Mesenchymal stem cell (in vitro differentiated cells and primary cell): ENCODE data around the gene ATXN3L.

Experiments
- DNase-seq: peaks from one replicate; pipeline ENCODE4 v3.0.0-alpha.2; 2013
- H2AFZ ChIP-seq: one replicate; pipeline ENCODE4 v1.6.1; 2013; ENCODE audit warnings: low read depth, mild to moderate bottlenecking, control low read depth, inconsistent platforms, low read length, moderate library complexity
- H2AK5ac ChIP-seq: 2 replicates; pipeline ENCODE4 v1.6.1; 2013; ENCODE audit warnings: low read length, moderate library complexity, mild to moderate bottlenecking, inconsistent platforms; ENCODE audit not compliant: severe bottlenecking
- H2BK120ac ChIP-seq: one replicate; pipeline ENCODE4 v1.6.1; 2013; ENCODE audit warnings: low read depth, mild to moderate bottlenecking, inconsistent platforms, low read length, moderate library complexity
- H2BK12ac ChIP-seq, 2 experiments: one replicate each; pipeline ENCODE4 v1.6.1; 2013; ENCODE audit warnings: inconsistent platforms in 2 of 2, low read length in 2 of 2, mild to moderate bottlenecking in 2 of 2, moderate library complexity in 2 of 2, control low read depth in 1 of 2
- H2BK15ac ChIP-seq: one replicate; pipeline ENCODE4 v1.6.1; 2013; ENCODE audit warnings: mild to moderate bottlenecking, low read depth, inconsistent platforms; ENCODE audit not compliant: poor library complexity, severe bottlenecking
- H2BK5ac ChIP-seq: 2 replicates; pipeline ENCODE4 v1.6.1; 2013; ENCODE audit warnings: low read depth, mild to moderate bottlenecking, low read length, control low read depth, inconsistent platforms; ENCODE audit not compliant: poor library complexity, severe bottlenecking
- H3K14ac ChIP-seq, 2 experiments: one replicate each; pipeline ENCODE4 v1.6.1; 2013; ENCODE audit warnings: inconsistent platforms in 2 of 2, low read length in 2 of 2, control low read depth in 1 of 2, mild to moderate bottlenecking in 1 of 2, moderate library complexity in 1 of 2
- H3K18ac ChIP-seq, 2 experiments: one replicate each; pipeline ENCODE4 v1.6.1; 2013; ENCODE audit warnings: inconsistent platforms in 2 of 2, low read length in 2 of 2, control low read depth in 1 of 2, low read depth in 1 of 2, mild to moderate bottlenecking in 1 of 2
- H3K23ac ChIP-seq, 2 experiments: one replicate each; pipeline ENCODE4 v1.6.1; 2013; ENCODE audit warnings: inconsistent platforms in 2 of 2, low read length in 2 of 2, mild to moderate bottlenecking in 2 of 2, moderate library complexity in 2 of 2, control low read depth in 1 of 2
- H3K27ac ChIP-seq: 2 replicates; pipeline ENCODE4 v1.5.1; 2013; ENCODE audit warnings: mild to moderate bottlenecking, moderate library complexity, low read length, control low read depth, inconsistent platforms; ENCODE audit not compliant: poor library complexity, severe bottlenecking
- H3K27me3 ChIP-seq, 2 experiments: 2 replicates each; pipeline versions ENCODE4 v1.6.1 to v1.7.0; 2013; ENCODE audit warnings: low read length in 2 of 2, mild to moderate bottlenecking in 2 of 2, moderate library complexity in 2 of 2, control low read depth in 1 of 2, inconsistent platforms in 1 of 2; ENCODE audit not compliant: control insufficient read depth in 1 of 2, insufficient read depth in 1 of 2
- H3K36me3 ChIP-seq, 2 experiments: 2 replicates each; pipeline versions ENCODE4 v1.6.1 to v1.7.0; 2013; ENCODE audit warnings: low read length in 2 of 2, control low read depth in 1 of 2, inconsistent platforms in 1 of 2, low read depth in 1 of 2, mild to moderate bottlenecking in 1 of 2; ENCODE audit not compliant: insufficient read depth in 2 of 2, control insufficient read depth in 1 of 2
- H3K4ac ChIP-seq, 2 experiments: one replicate each; pipeline ENCODE4 v1.6.1; 2013; ENCODE audit warnings: inconsistent platforms in 2 of 2, low read length in 2 of 2, mild to moderate bottlenecking in 2 of 2, moderate library complexity in 2 of 2, control low read depth in 1 of 2, low read depth in 1 of 2
- H3K4me1 ChIP-seq: 2 replicates; pipeline ENCODE4 v1.6.1; 2013; ENCODE audit warnings: low read depth, low read length, control low read depth; ENCODE audit not compliant: control insufficient read depth, insufficient read depth
- H3K4me2 ChIP-seq: 2 replicates; pipeline ENCODE4 v1.6.1; 2013; ENCODE audit warnings: low read length, mild to moderate bottlenecking, inconsistent platforms; ENCODE audit not compliant: poor library complexity, severe bottlenecking
- H3K4me3 ChIP-seq, 2 experiments: 2 replicates each; pipeline versions ENCODE4 v1.5.1 to v1.7.0; 2013; ENCODE audit warnings: low read length in 2 of 2, mild to moderate bottlenecking in 2 of 2, control low read depth in 1 of 2, low read depth in 1 of 2; ENCODE audit not compliant: insufficient read depth in 1 of 2
- H3K79me1 ChIP-seq: replicated peaks from 2 replicates; pipeline ENCODE4 v1.6.1; 2013; ENCODE audit warnings: mild to moderate bottlenecking, control low read depth, low read length, inconsistent platforms; ENCODE audit not compliant: poor library complexity, severe bottlenecking
- H3K9ac ChIP-seq: 2 replicates; pipeline ENCODE4 v1.7.0; 2013; ENCODE audit warnings: mild to moderate bottlenecking, low read length, moderate library complexity
- H3K9me3 ChIP-seq: 2 replicates; pipeline ENCODE4 v1.7.0; 2013; ENCODE audit warnings: mild to moderate bottlenecking, low read length; ENCODE audit not compliant: control insufficient read depth
- H4K8ac ChIP-seq: one replicate; pipeline ENCODE4 v1.6.1; 2013; ENCODE audit warnings: inconsistent platforms, mild to moderate bottlenecking, low read length, moderate library complexity
- H4K91ac ChIP-seq: one replicate; pipeline ENCODE4 v1.6.1; 2013; ENCODE audit warnings: mild to moderate bottlenecking, low read length, inconsistent platforms
- WGBS: methylation state at CpG from one replicate; pipeline ENCODE4 v1.1.7; 2013; ENCODE audit warnings: mixed read lengths; 5-methylcytosine and 5-hydroxymethylcytosine counted together

ATXN3L gene

DNA sequence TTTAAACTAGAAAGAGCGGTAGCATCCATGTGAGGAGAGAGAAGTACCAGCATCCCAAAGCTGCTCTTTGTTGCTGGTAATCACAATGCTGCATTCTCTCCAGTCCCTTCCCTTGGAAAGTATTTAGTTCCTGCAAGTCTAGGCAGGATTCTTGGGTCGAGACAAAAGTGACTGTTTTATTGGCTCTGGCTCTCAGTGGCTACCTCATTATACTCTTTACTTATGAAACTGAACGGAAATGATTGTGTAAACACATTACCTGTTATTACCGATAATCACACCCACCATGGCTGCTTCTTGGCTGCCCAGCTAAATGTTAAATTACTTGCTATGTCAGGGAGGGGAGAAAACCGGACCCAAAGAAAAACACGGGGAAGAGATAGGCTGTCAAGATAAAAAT lies 26.2 kb downstream of the ATXN3L start:
- H2AFZ ChIP-seq, result no peak overlapping the region
- H2BK12ac ChIP-seq, result no peak overlapping the region
- WGBS, result 67% methylated on average over 6 of the region's 6 CpGs
- no peak overlapping the region for H2BK15ac ChIP-seq
- DNase-seq, result no peak
- H2BK5ac ChIP-seq, result no peak overlapping the region
- H2AK5ac ChIP-seq, result no peak overlapping the region
- H3K9ac ChIP-seq, result no peak overlapping the region
- H3K4me2 ChIP-seq, result no peak overlapping the region
- peak overlapping the region; percentile 19 for H2BK120ac ChIP-seq
- no peak overlapping the region for H3K4me3 ChIP-seq
- H3K4me1 ChIP-seq, result no peaks in the 10 kb centered on the region
- no peak overlapping the region for H3K4ac ChIP-seq
- H4K91ac ChIP-seq, result no peak overlapping the region
- no peak overlapping the region for H3K27ac ChIP-seq
- no peak overlapping the region for H4K8ac ChIP-seq
- H3K14ac ChIP-seq, result no peak overlapping the region
- H3K27me3 ChIP-seq, result no peaks in the 10 kb centered on the region
- H3K18ac ChIP-seq, result no peak overlapping the region
- H3K79me1 ChIP-seq, result no peaks in the 10 kb centered on the region
- no peak overlapping the region for H3K23ac ChIP-seq
- H3K36me3 ChIP-seq, result no peaks in the 10 kb centered on the region
- H3K9me3 ChIP-seq, result no peaks in the 10 kb centered on the region

GRCh38 chrX:13290891-13291614 lies 28.8 kb downstream of the ATXN3L start:
- Histone ChIP-seq H2AFZ (no peak overlapping the region), H3K4me2 (no peak overlapping the region), H3K4ac (no peak overlapping the region), H3K18ac (no peak overlapping the region), H3K9ac (no peak overlapping the region), H3K36me3 (no peaks in the 10 kb centered on the region), H3K23ac (no peak overlapping the region), H2BK12ac (no peak overlapping the region), H2BK15ac (peak overlapping the region; percentile 1), H3K4me3 (no peak overlapping the region), H4K91ac (no peak overlapping the region), H4K8ac (no peak overlapping the region), H3K9me3 (no peaks in the 10 kb centered on the region), H3K14ac (no peak overlapping the region), H2BK5ac (no peak overlapping the region), H2BK120ac (no peak overlapping the region), H3K27me3 (no peaks in the 10 kb centered on the region), H3K4me1 (no peaks in the 10 kb centered on the region), H2AK5ac (no peak overlapping the region), H3K27ac (no peak overlapping the region), H3K79me1 (no peaks in the 10 kb centered on the region)
- DNase-seq, result no peak
- 98% methylated on average over 24 of the region's 32 CpGs for WGBS

DNA sequence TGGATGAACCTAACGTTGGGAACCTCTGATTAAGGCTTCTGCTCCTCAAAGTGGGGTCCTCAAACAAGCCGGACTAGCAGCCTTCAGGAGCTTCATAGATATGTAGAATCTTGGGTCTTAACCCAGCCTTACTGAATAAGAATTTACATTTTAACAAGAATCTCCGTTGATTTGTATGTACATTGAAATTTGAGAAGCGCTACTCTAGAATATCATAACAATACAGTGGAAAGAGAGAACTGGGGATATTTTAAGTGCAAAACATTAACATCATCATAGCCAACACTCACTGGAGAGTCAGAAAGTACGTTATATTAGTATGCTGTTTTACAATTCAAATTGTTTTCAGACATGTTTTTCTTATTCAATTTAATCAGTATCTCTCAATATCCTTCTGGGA lies 31.2 kb downstream of the ATXN3L start:
- H3K4me3 ChIP-seq, result no peak overlapping the region
- no peak overlapping the region for H3K18ac ChIP-seq
- H2AFZ ChIP-seq, result no peak overlapping the region
- no peaks in the 10 kb centered on the region for H3K79me1 ChIP-seq
- peaks cover 6% of the 10 kb centered on the region for H3K4me1 ChIP-seq
- H3K23ac ChIP-seq, result no peak overlapping the region
- peak overlapping the region; percentile 88 for H3K27ac ChIP-seq
- H2BK120ac ChIP-seq, result no peak overlapping the region
- no peak overlapping the region for H3K14ac ChIP-seq
- no peak overlapping the region for H4K8ac ChIP-seq
- no peak overlapping the region for H3K4me2 ChIP-seq
- peak overlapping the region; percentile 73 for H2AK5ac ChIP-seq
- H2BK15ac ChIP-seq, result no peak overlapping the region
- H3K27me3 ChIP-seq, result no peaks in the 10 kb centered on the region
- H3K36me3 ChIP-seq, result no peaks in the 10 kb centered on the region
- no peak overlapping the region for H4K91ac ChIP-seq
- no peak overlapping the region for H3K4ac ChIP-seq
- H2BK12ac ChIP-seq, result peak overlapping the region in 1 of 2 experiments; percentile 77
- no CpG with 5 or more reads among the region's 5 CpGs for WGBS
- H3K9me3 ChIP-seq, result no peaks in the 10 kb centered on the region
- no peak for DNase-seq
- H2BK5ac ChIP-seq, result peak overlapping the region; percentile 51
- no peak overlapping the region for H3K9ac ChIP-seq

GRCh38 chrX:13287816-13288215 lies 32.0 kb downstream of the ATXN3L start:
- Histone ChIP-seq H3K14ac (no peak overlapping the region), H3K79me1 (no peaks in the 10 kb centered on the region), H3K4me1 (peaks cover 6% of the 10 kb centered on the region), H3K27ac (peak overlapping the region; percentile 88), H3K27me3 (no peaks in the 10 kb centered on the region), H2BK120ac (no peak overlapping the region), H3K23ac (no peak overlapping the region), H2BK5ac (peak overlapping the region; percentile 31), H2AFZ (no peak overlapping the region), H3K9ac (peak overlapping the region; percentile 50), H4K8ac (no peak overlapping the region), H2AK5ac (no peak overlapping the region), H2BK15ac (no peak overlapping the region), H4K91ac (no peak overlapping the region), H3K4ac (no peak overlapping the region), H3K9me3 (no peaks in the 10 kb centered on the region), H3K4me2 (no peak overlapping the region), H2BK12ac (no peak overlapping the region), H3K4me3 (no peak overlapping the region), H3K36me3 (no peaks in the 10 kb centered on the region), H3K18ac (no peak overlapping the region)
- DNase-seq, result peak; percentile 41
- WGBS, result no CpG with 5 or more reads among the region's 2 CpGs
